T-helper 1 cell treated with Interleukin-12 subunit alpha and Interleukin-12 subunit beta and Interleukin-4 antibody, amounts not matched to agents 30 μg/mL and 1 μg/mL, for 36 hours (primary cell): Measurements from ENCODE around the gene GALNT2.

Source experiments
- H3K27ac Mint-ChIP-seq: one replicate; pipeline ENCODE4 v1.8.0; 2021; ENCODE audit warnings: mild to moderate bottlenecking, mixed read lengths
- H3K27me3 Mint-ChIP-seq: one replicate; pipeline ENCODE4 v1.8.0; 2021; ENCODE audit warnings: low read depth, mixed read lengths
- H3K36me3 Mint-ChIP-seq: one replicate; pipeline ENCODE4 v1.8.0; 2021; ENCODE audit warnings: low read depth, mixed read lengths
- H3K4me1 Mint-ChIP-seq: one replicate; pipeline ENCODE4 v1.8.0; 2021; ENCODE audit warnings: low read depth, mixed read lengths
- H3K4me3 Mint-ChIP-seq: one replicate; pipeline ENCODE4 v1.8.0; 2021; ENCODE audit warnings: mild to moderate bottlenecking, moderate library complexity, mixed read lengths
- H3K9me3 Mint-ChIP-seq: one replicate; pipeline ENCODE4 v1.8.0; 2021; ENCODE audit warnings: mixed read lengths

The GALNT2 gene

GRCh38 chr1:230148768-230149469, 81.9 kb downstream of the GALNT2 start:
- Mint-ChIP-seq H3K4me1 (peaks cover 28% of the 10 kb centered on the region), H3K27me3 (no peaks in the 10 kb centered on the region), H3K27ac (no peak overlapping the region), H3K36me3 (no peaks in the 10 kb centered on the region), H3K4me3 (no peak overlapping the region), H3K9me3 (no peaks in the 10 kb centered on the region)

- H3K4me3 Mint-ChIP-seq = peak overlapping the region; percentile 52
- no peaks in the 10 kb centered on the region for H3K27me3 Mint-ChIP-seq
- no peaks in the 10 kb centered on the region for H3K36me3 Mint-ChIP-seq
- H3K4me1 Mint-ChIP-seq = peaks cover 26% of the 10 kb centered on the region
- no peaks in the 10 kb centered on the region for H3K9me3 Mint-ChIP-seq
- no peak overlapping the region for H3K27ac Mint-ChIP-seq
Measured at GRCh38 chr1:230149751-230150584, 82.9 kb downstream of the GALNT2 start.

- Mint-ChIP-seq H3K27ac (no peak overlapping the region), H3K4me1 (peaks cover 25% of the 10 kb centered on the region), H3K27me3 (no peaks in the 10 kb centered on the region), H3K36me3 (no peaks in the 10 kb centered on the region), H3K9me3 (no peaks in the 10 kb centered on the region), H3K4me3 (peak overlapping the region; percentile 52)
Measured at GRCh38 chr1:230150615-230151014, 83.6 kb downstream of the GALNT2 start.

- no peak overlapping the region for H3K27ac Mint-ChIP-seq
- peaks cover 29% of the 10 kb centered on the region for H3K4me1 Mint-ChIP-seq
- no peaks in the 10 kb centered on the region for H3K27me3 Mint-ChIP-seq
- no peaks in the 10 kb centered on the region for H3K9me3 Mint-ChIP-seq
- no peaks in the 10 kb centered on the region for H3K36me3 Mint-ChIP-seq
- H3K4me3 Mint-ChIP-seq = no peak overlapping the region
Measured at GRCh38 chr1:230151924-230152468, 85.0 kb downstream of the GALNT2 start.

GRCh38 chr1:230152999-230153398, 86.0 kb downstream of the GALNT2 start:
- Mint-ChIP-seq H3K4me3 (no peak overlapping the region), H3K27me3 (no peaks in the 10 kb centered on the region), H3K27ac (no peak overlapping the region), H3K4me1 (peaks cover 35% of the 10 kb centered on the region), H3K36me3 (no peaks in the 10 kb centered on the region), H3K9me3 (no peaks in the 10 kb centered on the region)

- Mint-ChIP-seq H3K9me3 (no peaks in the 10 kb centered on the region), H3K27me3 (no peaks in the 10 kb centered on the region), H3K4me1 (peaks cover 37% of the 10 kb centered on the region), H3K36me3 (no peaks in the 10 kb centered on the region), H3K27ac (no peak overlapping the region), H3K4me3 (no peak overlapping the region)
Measured at GRCh38 chr1:230153641-230154296, 86.7 kb downstream of the GALNT2 start.

- no peak overlapping the region for H3K27ac Mint-ChIP-seq
- no peaks in the 10 kb centered on the region for H3K9me3 Mint-ChIP-seq
Measured at GRCh38 chr1:230155021-230155420, 88.0 kb downstream of the GALNT2 start.

GRCh38 chr1:230156068-230156467, 89.0 kb downstream of the GALNT2 start:
- H3K36me3 Mint-ChIP-seq = no peaks in the 10 kb centered on the region
- H3K27ac Mint-ChIP-seq = no peak overlapping the region
- H3K4me1 Mint-ChIP-seq = peaks cover 28% of the 10 kb centered on the region
- H3K27me3 Mint-ChIP-seq = no peaks in the 10 kb centered on the region
- H3K4me3 Mint-ChIP-seq = no peak overlapping the region
- H3K9me3 Mint-ChIP-seq = no peaks in the 10 kb centered on the region

More at GRCh38 chr1:230155021-230155420, 88.0 kb downstream of the GALNT2 start:
- no peaks in the 10 kb centered on the region for H3K36me3 Mint-ChIP-seq
- H3K4me3 Mint-ChIP-seq = no peak overlapping the region
- H3K4me1 Mint-ChIP-seq = peaks cover 29% of the 10 kb centered on the region
- no peaks in the 10 kb centered on the region for H3K27me3 Mint-ChIP-seq

GRCh38 chr1:230156536-230156935, 89.5 kb downstream of the GALNT2 start:
- no peaks in the 10 kb centered on the region for H3K27me3 Mint-ChIP-seq
- H3K4me1 Mint-ChIP-seq = peaks cover 28% of the 10 kb centered on the region
- H3K27ac Mint-ChIP-seq = no peak overlapping the region
- no peaks in the 10 kb centered on the region for H3K9me3 Mint-ChIP-seq
- no peak overlapping the region for H3K4me3 Mint-ChIP-seq
- H3K36me3 Mint-ChIP-seq = no peaks in the 10 kb centered on the region

- H3K27ac Mint-ChIP-seq = no peak overlapping the region
- no peaks in the 10 kb centered on the region for H3K36me3 Mint-ChIP-seq
- no peak overlapping the region for H3K4me3 Mint-ChIP-seq
- H3K4me1 Mint-ChIP-seq = peaks cover 27% of the 10 kb centered on the region
- no peaks in the 10 kb centered on the region for H3K9me3 Mint-ChIP-seq
- H3K27me3 Mint-ChIP-seq = no peaks in the 10 kb centered on the region
Measured at GRCh38 chr1:230157420-230158390, 90.7 kb downstream of the GALNT2 start.

- H3K9me3 Mint-ChIP-seq = no peaks in the 10 kb centered on the region
Measured at GRCh38 chr1:230158415-230159291, 91.6 kb downstream of the GALNT2 start.

GRCh38 chr1:230159580-230159979, 92.5 kb downstream of the GALNT2 start:
- Mint-ChIP-seq H3K27me3 (no peaks in the 10 kb centered on the region), H3K27ac (no peak overlapping the region), H3K4me1 (peaks cover 27% of the 10 kb centered on the region), H3K4me3 (no peak overlapping the region), H3K9me3 (no peaks in the 10 kb centered on the region), H3K36me3 (no peaks in the 10 kb centered on the region)

More at GRCh38 chr1:230158415-230159291, 91.6 kb downstream of the GALNT2 start:
- H3K27ac Mint-ChIP-seq = no peak overlapping the region
- peaks cover 27% of the 10 kb centered on the region for H3K4me1 Mint-ChIP-seq
- no peak overlapping the region for H3K4me3 Mint-ChIP-seq
- H3K36me3 Mint-ChIP-seq = no peaks in the 10 kb centered on the region
- H3K27me3 Mint-ChIP-seq = no peaks in the 10 kb centered on the region
